Erythroblast (primary cell): Measurements from ENCODE around the gene WDR90.

Source experiments
- GATA1 ChIP-seq: IDR thresholded peaks from 2 replicates; pipeline ENCODE4 v1.6.1; 2011; ENCODE audit warnings: low read depth, mild to moderate bottlenecking, control low read depth, low read length, moderate library complexity
- POLR2A ChIP-seq: IDR thresholded peaks from 2 replicates; pipeline ENCODE4 v1.6.1; 2011; ENCODE audit warnings: mild to moderate bottlenecking, low read length

DNA sequence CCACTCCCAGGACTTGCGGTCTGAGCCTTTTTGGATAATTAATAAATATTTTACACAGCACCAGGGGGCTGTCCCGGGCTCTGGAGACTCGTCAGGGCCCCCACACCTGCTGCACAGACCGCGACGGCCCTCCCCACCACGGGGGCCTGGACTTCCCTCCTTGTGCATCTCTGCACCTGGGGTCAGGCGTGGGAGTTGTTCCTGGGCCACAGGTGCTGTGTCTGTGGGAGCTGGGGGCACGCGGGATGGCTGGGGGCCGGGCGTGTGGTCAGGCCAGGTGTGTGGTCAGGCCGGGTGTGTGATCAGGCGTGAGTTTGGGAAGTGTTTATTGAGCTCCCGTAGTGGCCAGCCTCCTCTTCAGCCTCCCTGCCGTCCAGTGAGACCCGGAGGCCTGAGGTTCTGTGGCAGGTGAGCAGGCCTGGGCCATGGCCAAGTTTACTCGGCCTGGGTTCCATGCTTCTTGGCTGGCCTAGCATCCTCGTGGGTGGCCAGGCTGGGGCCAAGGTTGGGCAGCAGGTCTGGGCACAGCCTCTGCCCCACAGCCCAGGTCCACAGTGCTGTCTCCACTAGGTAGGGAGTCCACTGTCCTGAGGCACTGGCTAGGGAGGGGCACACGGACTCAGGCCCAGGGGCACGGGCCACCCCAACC, 29.2 kb downstream of the WDR90 start:
- TF ChIP-seq POLR2A (no peak), GATA1 (no peak)
